ENCODE data around the gene GALNT8. TPM values are rescaled to one million over a fixed set of nuclear protein-coding genes. Genes with fewer than 3 reads are reported as not detected.

The GALNT8 gene
- total RNA-seq, 1 experiment from 2014 or later: 5.4 TPM

GRCh38 chr12:4809013-4809448 lies 88.8 kb downstream of the GALNT8 start:
- no peaks in the 10 kb centered on the region for H3K9me3 ChIP-seq (ENCODE audit: control insufficient read depth, low read depth, low read length)
- no peaks in the 10 kb centered on the region for H4K20me1 ChIP-seq (ENCODE audit: control insufficient read depth, insufficient read depth, insufficient read length)
- no peak overlapping the region for H4K5ac ChIP-seq (ENCODE audit: insufficient read length, low read depth, low read length)
- no peak overlapping the region for H2BK20ac ChIP-seq (ENCODE audit: low read depth, low read length, poor library complexity, severe bottlenecking)
- Mint-ChIP-seq H3K27me3 (ENCODE audit: low read depth) (peaks cover 89% of the 10 kb centered on the region), H3K27ac (no peak overlapping the region), H3K4me3 (peak overlapping the region; percentile 62 to 80), H3K9me3 (peaks cover 0 to 6% of the 10 kb centered on the region in 2 experiments; a peak in 2 of 5 replicates), H3K4me1 (peaks cover 0 to 18% of the 10 kb centered on the region in 2 experiments; a peak in 2 of 4 replicates), H3K36me3 (ENCODE audit: insufficient read depth in 1 of 3, low read depth in 3 of 3) (peaks cover 7 to 13% (median 7%) of the 10 kb centered on the region in 3 experiments)
- H2BK12ac ChIP-seq (ENCODE audit: insufficient read length, low read depth, low read length): no peak overlapping the region
- H4K8ac ChIP-seq (replicated peaks; ENCODE audit: insufficient read length, low read depth, low read length): no peak overlapping the region
- no peaks in the 10 kb centered on the region for H3K79me2 ChIP-seq (ENCODE audit: insufficient read depth, low read length)
- TF ChIP-seq CTCF (conservative IDR thresholded peaks at IDR 0.05): no peak
- H2BK5ac ChIP-seq (ENCODE audit: insufficient read length, low read length): no peak overlapping the region
- H3K14ac ChIP-seq (ENCODE audit: insufficient read depth, low read length): no peak overlapping the region
- peaks cover 7% of the 10 kb centered on the region for H3K23me2 ChIP-seq (ENCODE audit: insufficient read length, low read depth, low read length, poor library complexity, severe bottlenecking)
- no peaks in the 10 kb centered on the region for H3K4me1 ChIP-seq (ENCODE audit: insufficient read depth, low read length)
- H3K4ac ChIP-seq (ENCODE audit: low read depth, low read length): no peak overlapping the region
- no peak overlapping the region for H2BK120ac ChIP-seq (ENCODE audit: low read depth, low read length, poor library complexity, severe bottlenecking)
- H3K23ac ChIP-seq (ENCODE audit: insufficient read length, low read depth, low read length): no peak overlapping the region
- no peak overlapping the region for H3K18ac ChIP-seq (ENCODE audit: insufficient read length, low read depth, low read length)
- WGBS (ENCODE audit: extremely low coverage, insufficient read length, low lambda C conversion rate): no CpG with 5 or more reads among the region's 35 CpGs
- no peak overlapping the region for H3T11ph ChIP-seq (ENCODE audit: low read length)
- H4K91ac ChIP-seq (ENCODE audit: insufficient read length, low read depth, low read length): no peak overlapping the region
- DNase-seq: peak; percentile 90
- no peak overlapping the region for H2BK15ac ChIP-seq (ENCODE audit: low read depth, low read length)
- H3K27ac ChIP-seq (ENCODE audit: insufficient read length, low read depth, low read length): no peak overlapping the region
- H3K79me1 ChIP-seq (ENCODE audit: insufficient read depth, low read depth, low read length, poor library complexity, severe bottlenecking): no peaks in the 10 kb centered on the region
- H3K4me2 ChIP-seq (ENCODE audit: insufficient read depth, insufficient read length, low read length): peak overlapping the region; percentile 49
- no peak overlapping the region for H2AFZ ChIP-seq (ENCODE audit: low read length)
- peaks cover 26% of the 10 kb centered on the region for H3K27me3 ChIP-seq (ENCODE audit: insufficient read depth, low read length)
- H3K9ac ChIP-seq (ENCODE audit: extremely low read depth, insufficient read length, low read length): no peak overlapping the region
- no peak overlapping the region for H2AK5ac ChIP-seq (ENCODE audit: insufficient read length, low read length)
- no peak overlapping the region for H3K56ac ChIP-seq (ENCODE audit: insufficient read length, low read depth, low read length)

Measured in H9 (cell line).